ENCODE measurements around the gene CTSL. TPM values are rescaled to one million over a fixed set of nuclear protein-coding genes. Genes with fewer than 3 reads are reported as not detected.

The CTSL gene
- total and polyA plus RNA-seq, 11 donors, result 86.6 to 382 (median 130) TPM

- WGBS, 4 donors, result 91 to 97% (median 95%) methylated on average over 4 of the region's 4 CpGs
- no peak for TF ChIP-seq POLR2A (IDR thresholded peaks at IDR 0.05)
- no peak for TF ChIP-seq CTCF (IDR thresholded peaks at IDR 0.05)
- H3K4me3 ChIP-seq, result no peak overlapping the region
- no peak for ATAC-seq
- H3K4me1 ChIP-seq, result peaks cover 0 to 24% (median 0%) of the 10 kb centered on the region in 12 donors
- H3K36me3 ChIP-seq, result peaks cover 0 to 15% (median 0%) of the 10 kb centered on the region in 9 donors
- no peak overlapping the region for H3K27ac ChIP-seq
- no peaks in the 10 kb centered on the region for H3K9me3 ChIP-seq
- intact Hi-C loops (cut with DNase I), result loop anchor here in 9 of 10 donors (2.0 to 10.0 kb wide), 7 partner anchors 130 to 895 kb away; no protein-coding TSS in a partner anchor
- DNase-seq, result no peak
- H3K27me3 ChIP-seq, result no peaks in the 10 kb centered on the region
Observed at GRCh38 chr9:87682618-87683017, 43.3 kb upstream of the CTSL start.

- Histone ChIP-seq H3K27me3 (no peaks in the 10 kb centered on the region), H3K4me1 (peaks cover 0 to 23% (median 0%) of the 10 kb centered on the region in 12 donors), H3K36me3 (peaks cover 0 to 15% (median 0%) of the 10 kb centered on the region in 9 donors), H3K9me3 (no peaks in the 10 kb centered on the region), H3K4me3 (no peak overlapping the region), H3K27ac (peak overlapping the region in 2 of 12 donors; percentile 13 to 88)
- no peak for DNase-seq
- 74 to 86% (median 82%) methylated on average over 20 to 24 of the region's 24 CpGs for WGBS, 4 donors
- intact Hi-C loops (cut with DNase I), result loop anchor here (1.0 to 10.0 kb wide), 9 partner anchors 128 to 893 kb away; no protein-coding TSS in a partner anchor
- no peak for TF ChIP-seq POLR2A (IDR thresholded peaks at IDR 0.05)
- TF ChIP-seq CTCF (IDR thresholded peaks at IDR 0.05), result no peak
- no peak for ATAC-seq
Observed at GRCh38 chr9:87683751-87684626, 41.9 kb upstream of the CTSL start.

GRCh38 chr9:87684627-87685219 is 41.2 kb upstream of the CTSL start:
- peaks cover 0 to 23% (median 0%) of the 10 kb centered on the region in 12 donors for H3K4me1 ChIP-seq
- 32 to 42% (median 36%) methylated on average over 11 of the region's 11 CpGs for WGBS, 4 donors
- no peak overlapping the region for H3K4me3 ChIP-seq
- no peaks in the 10 kb centered on the region for H3K27me3 ChIP-seq
- intact Hi-C loops (cut with DNase I), result loop anchor here (1.0 to 10.0 kb wide), 9 partner anchors 128 to 893 kb away; no protein-coding TSS in a partner anchor
- TF ChIP-seq CTCF (IDR thresholded peaks at IDR 0.05), result peak; percentile 62 to 88 (median 73)
- no peak for TF ChIP-seq POLR2A (IDR thresholded peaks at IDR 0.05)
- peaks cover 0 to 15% (median 0%) of the 10 kb centered on the region in 9 donors for H3K36me3 ChIP-seq
- ATAC-seq, result peak in 1 of 4 donors; percentile 44
- DNase-seq, result no peak
- H3K27ac ChIP-seq, result peak overlapping the region in 3 of 12 donors; percentile 13 to 88 (median 13)
- H3K9me3 ChIP-seq, result peaks cover 0 to 3% (median 0%) of the 10 kb centered on the region in 12 donors

GRCh38 chr9:87685441-87685840 is 40.5 kb upstream of the CTSL start:
- peaks cover 0 to 15% (median 0%) of the 10 kb centered on the region in 9 donors for H3K36me3 ChIP-seq
- intact Hi-C loops (cut with DNase I), result loop anchor here in 6 of 10 donors (2.0 to 10.0 kb wide), 5 partner anchors 127 to 889 kb away; no protein-coding TSS in a partner anchor
- H3K4me3 ChIP-seq, result no peak overlapping the region
- peaks cover 0 to 23% (median 0%) of the 10 kb centered on the region in 12 donors for H3K4me1 ChIP-seq
- H3K9me3 ChIP-seq, result peaks cover 0 to 7% (median 0%) of the 10 kb centered on the region in 12 donors
- DNase-seq (no peak), ATAC-seq (no peak)
- no peak for TF ChIP-seq CTCF (IDR thresholded peaks at IDR 0.05)
- no peak for TF ChIP-seq POLR2A (IDR thresholded peaks at IDR 0.05)
- H3K27me3 ChIP-seq, result no peaks in the 10 kb centered on the region
- H3K27ac ChIP-seq, result peak overlapping the region in 3 of 12 donors; percentile 13 to 88 (median 49)
- 84 to 89% (median 85%) methylated on average over 4 of the region's 4 CpGs for WGBS, 4 donors

Measured in heart left ventricle (tissue), 16 donors.